BE2C (cell line): ENCODE results near the gene COL4A2.
"Not testable (repeated sequence)": the region's sequence is repeated elsewhere in the genome, so short reads cannot be mapped to it uniquely, and the experiment has no call there.

Experiments used
- DNase-seq: peaks from one replicate; pipeline ENCODE4 v3.0.0-alpha.2; 2020
- H3K27me3 ChIP-seq: fragments of 250-450 bp; sonication (Bioruptor Pico); 2 replicates; pipeline ENCODE4 v1.5.1; 2020; ENCODE audit warnings: mild to moderate bottlenecking
- H3K36me3 ChIP-seq: fragments of 250-450 bp; sonication (Bioruptor Pico); 2 replicates; pipeline ENCODE4 v1.5.1; 2020; ENCODE audit warnings: mild to moderate bottlenecking
- H3K4me1 ChIP-seq: fragments of 250-450 bp; sonication (Bioruptor Pico); 2 replicates; pipeline ENCODE4 v1.5.1; 2020
- H3K4me3 ChIP-seq: 2 replicates; pipeline ENCODE4 v1.5.1; 2011; ENCODE audit warnings: low read depth, low read length
- H3K9me3 ChIP-seq: fragments of 250-450 bp; sonication (Bioruptor Pico); 2 replicates; pipeline ENCODE4 v1.5.1; 2020
- CTCF ChIP-seq: IDR thresholded peaks from 2 replicates; pipeline ENCODE4 v1.5.1; 2012; ENCODE audit warnings: mild to moderate bottlenecking, low read depth, low read length

COL4A2 gene

GRCh38 chr13:110394371-110394841 lies 87.3 kb downstream of the COL4A2 start:
- H3K27me3 ChIP-seq: peaks cover 10% of the 10 kb centered on the region
- peaks cover 3% of the 10 kb centered on the region; the same call in 1 of the 2 replicates for H3K4me1 ChIP-seq
- 0 out of 2 replicates have a peak, but pooled peaks cover 3% of the 10 kb centered on the region for H3K9me3 ChIP-seq

GRCh38 chr13:110395616-110396015 lies 88.5 kb downstream of the COL4A2 start:
- H3K36me3 ChIP-seq, H3K9me3 ChIP-seq, DNase-seq, H3K4me3 ChIP-seq, H3K4me1 ChIP-seq: not testable (repeated sequence)
- H3K27me3 ChIP-seq: peaks cover 14% of the 10 kb centered on the region

More at GRCh38 chr13:110394371-110394841, 87.3 kb downstream of the COL4A2 start:
- no peak for DNase-seq
- no peaks in the 10 kb centered on the region for H3K36me3 ChIP-seq
- TF ChIP-seq CTCF: no peak
- H3K4me3 ChIP-seq: no peak overlapping the region

DNA sequence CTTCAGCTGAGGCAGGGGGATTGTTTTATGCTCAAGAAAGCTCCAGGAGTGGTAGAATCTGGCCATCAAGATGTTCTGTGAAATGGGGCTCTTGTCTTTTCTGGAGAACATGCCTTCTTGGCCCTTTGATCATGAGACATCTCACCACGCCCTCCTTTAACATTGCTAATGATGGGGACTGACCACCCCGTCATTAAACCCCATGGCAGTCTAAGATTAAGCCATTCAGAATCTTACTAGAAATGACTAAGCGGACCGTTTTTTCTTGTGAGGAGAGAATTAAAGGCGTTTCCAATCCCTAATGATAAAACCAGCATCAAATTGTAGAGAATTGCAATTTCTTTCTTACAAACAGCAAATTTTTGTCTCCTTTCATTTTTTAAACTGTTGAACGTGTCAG lies 89.4 kb downstream of the COL4A2 start:
- Histone ChIP-seq H3K4me3 (no peak overlapping the region), H3K36me3 (no peaks in the 10 kb centered on the region), H3K9me3 (0 out of 2 replicates have a peak, but pooled peaks cover 3% of the 10 kb centered on the region), H3K27me3 (peaks cover 16% of the 10 kb centered on the region), H3K4me1 (peaks cover 3% of the 10 kb centered on the region; the same call in 1 of the 2 replicates)
- DNase-seq: no peak
- TF ChIP-seq CTCF: no peak

DNA sequence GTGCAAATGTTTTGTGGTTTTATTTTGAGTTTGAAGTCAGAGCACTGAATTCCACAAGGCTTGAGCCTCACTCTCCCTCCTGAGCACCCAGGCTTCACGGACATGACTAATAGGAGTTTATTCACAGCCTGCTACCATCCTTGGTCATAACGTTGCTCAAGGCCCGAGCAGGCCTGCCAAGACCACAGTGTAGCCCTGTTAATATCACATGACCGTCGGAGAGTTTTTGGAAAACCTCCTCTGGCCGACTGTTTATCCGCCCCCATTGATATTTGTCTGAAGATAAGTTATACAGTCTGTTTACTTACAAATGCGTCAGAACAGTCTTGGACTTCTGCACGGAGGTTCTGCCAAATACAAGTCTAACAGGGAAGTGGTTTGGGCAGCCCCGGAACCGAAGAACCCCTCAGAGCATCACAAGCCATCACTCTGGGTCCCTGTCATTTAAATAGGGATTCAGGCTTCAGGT lies 89.9 kb downstream of the COL4A2 start:
- DNase-seq: no peak
- no peak overlapping the region for H3K4me3 ChIP-seq
- no peaks in the 10 kb centered on the region for H3K9me3 ChIP-seq
- H3K4me1 ChIP-seq: peaks cover 3% of the 10 kb centered on the region; the same call in 1 of the 2 replicates
- no peak for TF ChIP-seq CTCF
- no peaks in the 10 kb centered on the region for H3K36me3 ChIP-seq
- peaks cover 19% of the 10 kb centered on the region for H3K27me3 ChIP-seq

GRCh38 chr13:110397436-110398115 lies 90.5 kb downstream of the COL4A2 start:
- Histone ChIP-seq H3K9me3 (no peaks in the 10 kb centered on the region), H3K4me1 (peaks cover 3% of the 10 kb centered on the region; the same call in 1 of the 2 replicates), H3K27me3 (peaks cover 21% of the 10 kb centered on the region), H3K4me3 (no peak overlapping the region), H3K36me3 (no peaks in the 10 kb centered on the region)
- no peak for DNase-seq
- TF ChIP-seq CTCF: no peak

DNA sequence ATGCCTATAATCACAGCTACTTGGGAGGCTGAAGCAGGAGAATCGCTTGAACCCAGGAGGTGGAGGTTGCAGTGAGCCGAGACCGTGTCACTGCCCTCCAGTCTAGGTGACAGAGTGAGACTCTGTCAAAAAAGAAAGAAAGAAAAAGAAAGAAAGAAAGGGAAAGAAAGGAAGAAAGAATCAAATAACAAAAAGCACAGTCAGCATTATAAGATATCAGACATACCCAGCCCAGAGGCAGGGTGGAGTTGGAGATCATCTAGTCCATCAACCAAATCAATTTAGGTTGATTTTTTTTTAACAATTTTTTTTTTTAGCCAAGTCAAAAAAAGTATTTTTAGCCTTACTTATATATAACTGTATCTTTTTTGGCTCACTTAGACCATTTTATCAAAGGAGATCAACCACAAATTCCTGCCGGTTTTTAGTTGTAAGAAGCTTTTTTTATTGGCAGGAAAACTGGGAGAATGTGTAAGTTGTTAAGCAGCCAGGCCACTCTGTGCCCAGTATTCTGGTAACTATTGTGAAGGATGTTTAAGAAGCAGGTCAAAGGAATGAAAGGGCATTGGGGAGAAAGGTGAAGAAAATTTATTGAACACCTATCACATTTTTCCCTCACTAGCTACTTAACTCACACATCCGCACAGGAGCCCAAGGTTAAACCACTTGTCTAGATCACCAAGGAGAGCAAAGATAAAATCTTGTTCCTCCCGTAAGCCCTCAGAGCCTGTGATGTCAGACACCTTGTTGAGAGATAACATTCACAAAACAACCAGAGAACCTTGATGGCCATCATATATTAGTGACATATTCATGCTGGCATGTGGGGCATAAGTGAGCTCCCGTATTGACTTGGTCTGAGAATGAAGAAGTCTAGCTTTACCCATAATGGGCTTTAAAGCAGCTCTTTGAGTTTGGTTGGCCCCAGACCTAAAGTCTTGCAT lies 91.8 kb downstream of the COL4A2 start:
- no peak for TF ChIP-seq CTCF
- no peaks in the 10 kb centered on the region for H3K9me3 ChIP-seq
- no peaks in the 10 kb centered on the region for H3K36me3 ChIP-seq
- H3K27me3 ChIP-seq: peaks cover 21% of the 10 kb centered on the region
- H3K4me1 ChIP-seq: no peaks in the 10 kb centered on the region
- no peak for DNase-seq
- no peak overlapping the region for H3K4me3 ChIP-seq
